ENCODE measurements around the gene HOXC9.

HOXC9 gene

GRCh38 chr12:54020591-54021405, 20.8 kb downstream of the HOXC9 start:
- TF ChIP-seq, protein P1, sequence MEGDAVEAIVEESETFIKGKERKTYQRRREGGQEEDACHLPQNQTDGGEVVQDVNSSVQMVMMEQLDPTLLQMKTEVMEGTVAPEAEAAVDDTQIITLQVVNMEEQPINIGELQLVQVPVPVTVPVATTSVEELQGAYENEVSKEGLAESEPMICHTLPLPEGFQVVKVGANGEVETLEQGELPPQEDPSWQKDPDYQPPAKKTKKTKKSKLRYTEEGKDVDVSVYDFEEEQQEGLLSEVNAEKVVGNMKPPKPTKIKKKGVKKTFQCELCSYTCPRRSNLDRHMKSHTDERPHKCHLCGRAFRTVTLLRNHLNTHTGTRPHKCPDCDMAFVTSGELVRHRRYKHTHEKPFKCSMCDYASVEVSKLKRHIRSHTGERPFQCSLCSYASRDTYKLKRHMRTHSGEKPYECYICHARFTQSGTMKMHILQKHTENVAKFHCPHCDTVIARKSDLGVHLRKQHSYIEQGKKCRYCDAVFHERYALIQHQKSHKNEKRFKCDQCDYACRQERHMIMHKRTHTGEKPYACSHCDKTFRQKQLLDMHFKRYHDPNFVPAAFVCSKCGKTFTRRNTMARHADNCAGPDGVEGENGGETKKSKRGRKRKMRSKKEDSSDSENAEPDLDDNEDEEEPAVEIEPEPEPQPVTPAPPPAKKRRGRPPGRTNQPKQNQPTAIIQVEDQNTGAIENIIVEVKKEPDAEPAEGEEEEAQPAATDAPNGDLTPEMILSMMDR (IDR thresholded peaks at IDR 0.05), result no peak

- TF ChIP-seq, protein P1 (IDR thresholded peaks at IDR 0.05), result peak; percentile 42; the same call in 1 of the 2 replicates
Observed at GRCh38 chr12:54021432-54022013, 21.6 kb downstream of the HOXC9 start.

DNA sequence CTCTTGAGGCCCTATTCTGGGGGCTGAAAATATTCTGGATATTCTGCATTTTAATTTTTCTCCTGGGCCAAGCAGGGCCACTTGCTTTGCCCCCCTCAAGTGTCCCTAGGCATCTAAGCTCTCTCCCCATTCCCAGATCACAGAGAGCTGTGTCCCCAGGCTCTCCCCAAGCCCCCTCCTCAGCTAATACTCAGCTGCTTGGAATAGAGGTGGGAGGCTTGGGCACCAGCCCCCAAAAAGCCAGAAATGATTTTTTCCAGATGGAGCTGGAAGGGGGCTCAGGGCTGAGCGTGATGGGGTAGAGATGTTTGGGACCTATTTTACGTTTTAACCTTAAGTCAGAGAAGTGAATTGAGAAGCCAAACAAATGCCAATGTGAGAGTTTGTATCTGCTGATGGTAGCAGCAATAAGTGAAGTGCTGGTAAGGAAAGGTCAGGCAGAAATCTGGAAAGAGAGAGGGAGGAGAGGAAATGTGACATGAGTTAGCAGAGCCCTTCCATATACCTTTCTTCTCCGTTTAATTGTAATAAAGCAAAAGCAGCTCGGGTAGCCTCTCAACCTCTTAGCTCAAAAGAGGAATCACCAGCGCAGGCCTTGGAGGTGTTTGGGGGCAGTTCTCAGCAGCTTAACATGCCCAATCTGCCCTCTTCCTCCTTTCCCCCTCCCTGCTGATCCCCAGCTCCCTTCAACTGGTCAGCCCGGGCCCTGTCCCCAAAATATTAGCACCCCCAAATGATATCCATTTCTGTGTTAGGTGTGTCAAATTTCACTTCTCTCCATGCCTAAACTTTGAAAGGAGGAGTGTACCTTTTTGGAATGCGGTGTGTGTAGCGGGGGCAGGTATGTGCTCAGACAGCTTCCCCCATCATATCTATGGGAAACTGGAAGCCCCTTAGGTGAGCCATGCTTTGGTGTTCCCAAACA, 23.3 kb downstream of the HOXC9 start:
- TF ChIP-seq, protein P1 (IDR thresholded peaks at IDR 0.05), result no peak

DNA sequence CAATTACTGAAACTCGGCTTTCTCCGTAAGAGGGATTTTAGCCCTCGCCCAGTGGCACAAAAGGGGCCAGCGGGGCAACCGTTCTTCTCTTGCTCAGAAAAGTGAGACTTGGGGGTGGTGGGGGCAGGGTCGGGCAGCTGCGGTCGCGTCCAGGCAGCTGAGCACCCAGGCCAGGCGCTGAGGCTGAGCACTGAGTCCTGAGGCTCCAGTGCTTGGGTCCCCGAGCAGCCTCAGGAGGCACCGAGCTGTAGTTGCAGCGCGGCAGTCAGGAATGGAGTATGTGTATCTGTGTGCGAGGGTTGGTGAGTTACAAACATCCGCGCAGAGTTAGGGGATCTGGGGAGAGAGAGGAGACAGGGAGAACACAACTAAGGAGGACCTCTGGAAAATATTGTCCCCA, 24.2 kb downstream of the HOXC9 start:
- TF ChIP-seq, protein P1 (IDR thresholded peaks at IDR 0.05), result no peak

DNA sequence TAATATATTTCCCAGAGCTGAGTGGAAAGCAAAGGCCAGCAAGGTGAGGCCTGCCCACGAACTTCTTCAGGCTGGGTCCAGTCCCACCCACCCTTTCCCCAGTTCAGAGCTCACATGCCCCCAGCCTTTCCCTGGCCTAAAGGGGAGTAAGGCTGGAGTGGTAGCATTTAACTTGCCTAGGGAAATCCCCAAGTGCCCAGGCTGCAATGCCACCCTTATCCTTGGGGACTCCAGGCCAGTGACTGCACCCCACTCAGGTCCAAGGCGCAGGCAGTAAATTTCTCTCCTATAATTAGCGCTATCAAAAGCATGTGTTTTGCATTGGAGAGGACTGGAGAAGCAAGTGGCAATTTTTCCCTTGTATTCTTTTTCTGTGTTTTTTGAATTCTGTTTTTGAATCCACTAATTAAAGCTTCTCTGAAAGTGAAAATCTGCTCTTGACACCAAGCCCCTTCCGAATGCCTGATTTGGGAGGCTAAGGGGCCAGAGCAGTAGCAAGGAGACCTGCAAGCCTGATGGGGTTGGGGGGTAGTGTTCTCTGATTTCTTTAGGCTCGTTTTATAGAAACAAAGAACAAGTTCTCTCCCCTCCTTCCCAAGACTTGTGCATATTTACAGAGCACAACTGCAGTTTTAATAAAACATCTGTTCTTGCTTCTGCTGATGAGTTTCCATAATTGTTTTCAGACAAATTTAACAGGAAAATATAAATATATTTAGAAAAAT, 24.8 kb downstream of the HOXC9 start:
- TF ChIP-seq, protein P1 (IDR thresholded peaks at IDR 0.05), result no peak

GRCh38 chr12:54025499-54026405, 25.8 kb downstream of the HOXC9 start:
- TF ChIP-seq, protein P1 (IDR thresholded peaks at IDR 0.05), result no peak
